Activated naive CD4-positive, alpha-beta T cell (primary cell): ENCODE data around the gene CTNNA3.
"Not testable (repeated sequence)": the region's sequence is repeated elsewhere in the genome, so short reads cannot be mapped to it uniquely, and the experiment has no call there.

Experiments
- DNase-seq, 4 experiments: peaks; one replicate each; lab custom pipeline; 2025; lab: John Stamatoyannopoulos, UW

CTNNA3 gene

DNA sequence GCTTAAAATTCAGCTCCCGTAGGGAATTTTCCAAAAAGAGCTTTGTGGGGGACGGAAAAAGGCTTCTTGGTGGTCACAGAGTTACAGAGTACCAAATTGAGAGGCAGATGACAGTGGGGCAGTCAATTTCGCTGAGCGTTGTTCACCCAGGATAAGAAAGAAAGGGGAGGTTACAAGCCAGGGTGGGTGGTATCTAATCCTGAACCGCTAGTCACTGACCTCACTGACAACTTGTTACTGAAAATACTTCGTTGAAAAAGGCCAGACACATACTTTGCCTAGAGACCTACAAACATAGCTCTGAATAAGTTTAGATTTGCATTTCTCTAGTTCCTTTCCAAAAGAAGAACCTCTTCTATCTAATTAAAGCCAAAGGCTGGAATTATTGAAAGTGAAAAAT, at the start of gene CTNNA3:
Gene CTNNA3 (minus strand): TSS at position 167 of the 400 bp plus-strand sequence.
- DNase-seq: no peak

DNA sequence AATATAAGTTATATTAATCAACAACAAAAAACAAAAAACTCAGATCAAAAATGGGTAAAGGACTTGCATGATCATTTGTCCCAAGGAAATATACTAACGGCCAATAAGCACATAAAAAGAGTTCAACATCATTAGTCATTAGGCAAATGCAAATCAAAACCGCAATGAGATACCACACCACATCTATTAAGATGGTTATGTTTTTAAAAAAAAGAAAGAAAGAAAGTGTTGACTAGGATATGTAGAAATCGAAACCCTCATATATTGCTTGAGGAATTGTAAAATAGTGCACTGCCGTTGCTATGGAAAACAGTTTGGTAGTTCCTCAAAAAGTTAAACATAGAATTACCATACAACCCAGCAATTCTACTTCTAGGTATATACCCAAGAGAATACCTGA, 39.4 kb upstream of the CTNNA3 start:
- no peak for DNase-seq

DNA sequence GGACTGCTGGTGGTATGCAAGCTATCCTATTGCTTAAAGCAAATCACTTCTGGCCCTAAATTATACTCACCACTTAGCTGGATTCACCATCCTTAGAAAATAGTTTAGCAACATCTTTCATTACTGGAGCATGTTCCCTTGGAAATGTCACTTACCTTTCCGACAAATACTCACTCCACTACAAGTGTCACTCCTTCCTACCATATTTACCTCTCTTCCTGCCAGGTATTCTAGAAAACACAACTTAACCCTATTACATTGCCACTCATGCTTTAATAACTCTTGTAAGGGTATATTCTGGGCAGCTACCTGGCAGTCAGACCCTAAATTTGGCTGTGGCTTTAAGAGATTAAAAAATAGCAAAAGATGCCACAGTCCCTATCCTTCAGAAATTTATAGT, 37.5 kb upstream of the CTNNA3 start:
- no peak for DNase-seq

DNA sequence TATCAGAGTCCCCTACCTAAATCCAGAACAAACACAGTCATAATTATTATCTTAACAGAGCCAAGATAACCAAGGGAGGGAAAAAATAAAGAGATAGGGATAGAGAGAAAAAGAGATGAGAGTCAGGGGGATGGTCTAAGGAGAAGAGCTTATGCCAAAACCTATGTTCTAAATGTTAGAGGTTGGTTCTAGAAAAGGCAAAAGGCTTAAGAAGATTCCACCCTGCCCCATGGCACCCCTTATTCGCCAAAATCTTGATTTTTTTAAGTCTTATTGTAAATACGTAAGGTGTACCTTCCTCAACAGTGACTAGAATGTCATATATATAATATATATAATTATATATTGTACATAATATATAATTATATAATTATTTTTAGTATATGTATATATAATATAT, 29.6 kb upstream of the CTNNA3 start:
- DNase-seq: no peak

DNA sequence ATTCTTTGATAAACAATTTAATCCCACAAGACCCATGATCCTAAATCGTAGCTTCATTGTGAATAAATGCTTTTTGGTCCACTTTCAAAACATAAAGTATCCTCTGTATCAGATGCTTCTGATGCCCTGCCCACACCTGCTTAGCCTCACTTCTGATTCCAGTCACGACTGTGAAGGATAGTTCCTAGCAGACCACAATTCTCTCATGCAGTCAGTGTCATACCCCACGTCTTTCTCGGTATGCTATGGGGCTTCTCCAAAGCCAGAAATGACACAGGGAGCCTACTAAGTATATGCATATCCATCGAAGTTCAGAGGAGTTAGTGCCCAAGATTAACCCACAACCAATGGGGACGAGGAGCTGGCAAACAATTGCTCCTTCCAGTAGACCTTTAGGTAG, 27.6 kb upstream of the CTNNA3 start:
- DNase-seq: no peak

DNA sequence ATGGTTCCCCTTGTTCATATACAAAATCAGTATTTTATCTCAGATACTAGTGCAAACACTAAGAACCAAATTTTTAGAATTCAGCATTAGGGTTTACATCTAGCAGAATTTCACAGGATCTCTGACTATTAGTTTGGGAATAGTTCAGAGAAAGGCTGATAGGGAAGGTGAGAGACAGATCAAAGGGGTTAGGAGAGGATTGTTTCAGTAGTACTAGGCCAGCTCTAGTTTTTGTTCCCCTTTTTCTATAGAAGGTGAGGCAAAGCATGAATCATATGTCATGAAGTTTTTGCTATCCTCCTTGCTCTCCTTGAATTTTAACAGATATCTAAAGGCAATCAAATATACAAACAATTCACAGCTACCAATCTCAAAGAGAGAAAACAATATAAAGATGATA, 26.1 kb upstream of the CTNNA3 start:
- DNase-seq: no peak

DNA sequence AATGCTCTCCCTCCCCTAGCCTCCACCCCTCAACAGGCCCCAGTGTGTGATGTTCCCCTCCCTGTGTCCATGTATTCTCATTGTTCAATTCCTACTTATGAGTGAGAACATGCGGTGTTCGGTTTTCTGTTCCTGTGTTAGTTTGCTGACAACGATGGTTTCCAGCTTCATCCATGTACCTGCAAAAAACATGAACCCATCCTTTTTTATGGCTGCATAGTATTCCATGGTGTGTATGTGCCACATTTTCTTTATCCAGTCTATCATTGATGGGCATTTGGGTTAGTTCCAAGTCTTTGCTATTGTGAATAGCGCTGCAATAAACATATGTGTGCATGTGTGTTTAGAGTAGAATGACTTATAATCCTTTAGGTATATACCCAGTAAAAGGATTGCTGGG, 20.5 kb upstream of the CTNNA3 start:
- not testable (repeated sequence) for DNase-seq

DNA sequence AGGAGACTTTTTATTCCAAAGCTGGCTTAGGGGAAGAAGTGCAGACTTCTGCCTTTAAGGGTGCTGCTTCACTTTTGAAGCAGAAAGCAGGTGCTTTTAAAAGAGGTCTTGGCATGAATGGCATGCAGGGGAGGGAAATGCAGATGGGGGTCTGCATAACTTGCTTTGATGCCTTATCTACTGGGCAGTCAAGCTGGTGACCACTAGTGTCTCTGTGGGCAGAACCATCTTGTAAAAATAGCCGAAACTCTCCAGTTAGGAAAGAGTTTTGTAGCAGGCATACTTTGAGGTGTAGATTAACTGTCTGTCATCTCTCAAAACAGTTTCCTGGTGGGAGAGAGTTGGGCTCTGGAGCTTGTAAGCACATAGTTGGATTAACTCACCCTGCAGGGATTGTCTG, 9.9 kb upstream of the CTNNA3 start:
- no peak for DNase-seq

DNA sequence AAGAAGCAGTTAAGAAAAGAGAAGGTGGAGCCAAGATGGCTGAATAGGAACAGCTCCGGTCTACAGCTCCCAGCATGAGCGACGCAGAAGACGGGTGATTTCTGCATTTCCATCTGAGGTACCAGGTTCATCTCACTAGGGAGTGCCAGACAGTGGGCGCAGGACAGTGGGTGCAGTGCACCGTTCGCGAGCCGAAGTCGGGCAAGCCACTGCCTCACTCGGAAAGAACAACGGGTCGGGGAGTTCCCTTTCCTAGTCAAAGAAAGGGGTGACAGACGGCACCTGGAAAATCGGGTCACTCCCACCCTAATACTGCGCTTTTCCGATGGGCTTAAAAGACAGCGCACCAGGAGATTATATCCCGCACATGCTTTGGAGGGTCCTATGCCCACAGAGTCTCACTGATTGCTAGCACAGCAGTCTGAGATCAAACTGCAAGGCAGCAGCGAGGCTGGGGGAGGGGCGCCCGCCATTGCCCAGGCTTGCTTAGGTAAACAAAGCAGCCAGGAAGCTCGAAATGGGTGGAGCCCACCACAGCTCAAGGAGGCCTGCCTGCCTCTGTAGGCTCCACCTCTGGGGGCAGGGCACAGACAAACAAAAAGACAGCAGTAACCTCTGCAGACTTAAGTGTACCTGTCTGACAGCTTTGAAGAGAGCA, 3.7 kb upstream of the CTNNA3 start:
- not testable (repeated sequence) for DNase-seq

DNA sequence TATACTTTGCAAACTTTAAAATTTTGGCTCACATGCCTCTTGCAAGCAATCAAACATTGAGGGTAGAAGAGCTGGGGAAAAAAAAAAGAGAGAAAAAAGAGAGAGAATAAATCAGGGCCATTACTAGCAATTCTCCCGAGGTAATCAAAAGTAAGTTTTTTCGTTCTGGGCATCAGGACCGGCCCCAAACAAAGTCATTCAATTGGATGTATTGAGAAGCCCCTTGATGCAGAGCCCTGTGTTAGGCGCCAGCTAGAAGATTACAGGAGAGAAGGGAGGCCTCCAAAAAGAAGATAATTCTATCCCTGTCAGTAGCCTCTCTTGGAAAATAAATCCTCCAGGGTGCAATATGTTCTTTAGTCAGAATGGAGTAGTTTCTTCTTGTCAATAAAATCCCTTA, 2.2 kb upstream of the CTNNA3 start:
- no peak for DNase-seq

DNA sequence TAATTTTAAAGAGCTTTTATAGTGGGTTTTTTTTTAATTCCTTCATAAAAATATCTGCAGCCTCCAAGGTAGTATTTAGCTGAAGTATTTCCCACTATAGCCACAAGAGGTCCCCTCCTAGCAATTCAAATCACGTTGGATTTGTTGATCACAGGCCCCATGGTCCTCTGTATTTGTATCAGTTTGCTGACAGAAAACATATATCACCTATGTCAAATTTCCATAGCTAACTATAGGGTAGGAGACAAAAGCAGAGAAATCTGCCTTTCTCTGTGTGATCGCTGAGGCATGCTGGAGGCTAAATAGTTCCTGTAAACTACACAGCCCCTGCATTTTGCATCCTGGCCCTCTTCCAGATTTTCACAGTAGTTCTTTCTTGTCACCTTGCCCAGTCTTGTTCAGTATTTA, 1.7 kb upstream of the CTNNA3 start:
- DNase-seq: no peak

DNA sequence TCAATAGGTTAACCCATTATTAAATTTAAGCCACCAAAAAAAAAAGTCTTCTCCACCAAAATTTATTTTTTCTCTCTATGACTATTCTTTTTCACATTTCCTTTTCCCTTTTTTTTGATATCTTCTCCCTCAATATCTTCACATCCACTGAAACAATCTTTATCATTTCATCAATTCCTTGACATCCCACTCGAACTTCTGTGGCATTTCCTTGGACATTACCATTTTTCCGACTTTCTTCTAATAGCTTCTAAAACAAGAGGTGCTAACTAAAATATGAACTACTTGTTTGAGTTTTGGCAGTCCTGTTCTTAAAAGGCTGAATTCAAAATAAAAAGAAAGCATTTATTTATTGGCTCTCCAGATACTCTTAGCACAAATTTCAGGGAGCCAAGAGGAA, 684 bp upstream of the CTNNA3 start:
- no peak for DNase-seq

DNA sequence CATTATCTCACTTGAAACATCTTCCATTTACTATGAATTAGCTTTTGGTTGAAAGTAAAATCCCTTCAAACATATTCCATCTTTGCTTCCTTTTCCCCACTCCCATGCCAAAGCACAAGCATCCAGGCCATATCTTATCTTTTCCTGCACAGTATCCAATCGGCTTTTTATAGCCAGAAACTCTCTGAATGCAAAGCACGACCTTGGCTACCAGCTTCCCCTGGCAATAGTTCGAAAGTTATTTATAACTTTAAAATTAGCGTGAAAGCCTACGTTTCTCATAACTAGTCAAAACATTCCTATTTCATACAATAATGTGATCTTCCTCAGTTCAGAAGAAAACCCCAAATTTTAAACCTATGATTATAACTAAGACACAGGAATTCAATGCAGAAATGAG, 440 bp downstream of the CTNNA3 start:
- DNase-seq: no peak

DNA sequence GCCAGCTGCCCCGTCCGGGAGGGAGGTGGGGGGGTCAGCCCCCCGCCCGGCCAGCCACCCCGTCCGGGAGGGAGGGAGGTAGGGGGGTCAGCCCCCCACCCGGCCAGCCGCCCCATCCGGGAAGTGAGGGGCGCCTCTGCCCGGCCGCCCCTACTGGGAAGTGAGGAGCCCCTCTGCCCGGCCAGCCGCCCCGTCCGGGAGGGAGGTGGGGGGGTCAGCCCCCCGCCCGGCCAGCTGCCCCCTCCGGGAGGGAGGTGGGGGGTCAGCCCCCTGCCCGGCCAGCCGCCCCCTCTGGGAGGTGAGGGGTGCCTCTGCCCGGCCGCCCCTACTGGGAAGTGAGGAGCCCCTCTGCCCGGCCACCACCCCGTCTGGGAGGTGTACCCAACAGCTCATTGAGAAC, 4.1 kb downstream of the CTNNA3 start:
- DNase-seq: not testable (repeated sequence)

DNA sequence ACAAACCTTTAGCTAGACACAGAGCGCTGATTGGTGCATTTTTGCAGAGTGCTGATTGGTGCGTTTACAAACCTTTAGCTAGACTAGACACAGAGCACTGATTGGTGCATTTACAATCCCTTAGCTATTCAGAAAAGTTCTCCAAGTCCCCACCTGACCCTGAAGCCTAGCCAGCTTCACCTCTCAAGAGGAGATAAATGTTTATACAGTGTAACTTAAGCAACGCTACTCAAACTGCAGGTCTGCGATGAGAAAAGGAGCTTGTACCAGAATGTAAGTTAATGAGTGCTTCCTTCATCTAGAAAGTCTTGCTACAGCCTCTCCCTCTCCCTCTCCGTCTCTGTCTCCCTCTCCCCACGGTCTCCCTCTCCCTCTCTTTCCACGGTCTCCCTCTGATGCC, 5.5 kb downstream of the CTNNA3 start:
- DNase-seq: not testable (repeated sequence)

DNA sequence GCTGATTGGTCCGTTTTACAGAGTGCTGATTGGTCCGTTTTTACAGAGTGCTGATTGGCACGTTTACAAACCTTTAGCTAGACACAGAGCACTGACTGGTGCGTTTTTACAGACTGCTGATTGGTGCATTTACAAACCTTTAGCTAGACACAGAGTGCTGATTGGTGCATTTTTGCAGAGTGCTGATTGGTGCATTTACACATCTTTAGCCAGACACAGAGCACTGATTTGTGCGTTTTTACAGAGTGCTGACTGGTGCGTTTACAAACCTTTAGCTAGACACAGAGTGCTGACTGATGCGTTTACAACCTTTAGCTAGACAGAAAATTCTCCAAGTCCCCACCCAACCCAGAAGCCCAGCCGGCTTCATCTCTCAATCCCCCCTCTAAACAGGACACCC, 11.9 kb downstream of the CTNNA3 start:
- DNase-seq: not testable (repeated sequence)

DNA sequence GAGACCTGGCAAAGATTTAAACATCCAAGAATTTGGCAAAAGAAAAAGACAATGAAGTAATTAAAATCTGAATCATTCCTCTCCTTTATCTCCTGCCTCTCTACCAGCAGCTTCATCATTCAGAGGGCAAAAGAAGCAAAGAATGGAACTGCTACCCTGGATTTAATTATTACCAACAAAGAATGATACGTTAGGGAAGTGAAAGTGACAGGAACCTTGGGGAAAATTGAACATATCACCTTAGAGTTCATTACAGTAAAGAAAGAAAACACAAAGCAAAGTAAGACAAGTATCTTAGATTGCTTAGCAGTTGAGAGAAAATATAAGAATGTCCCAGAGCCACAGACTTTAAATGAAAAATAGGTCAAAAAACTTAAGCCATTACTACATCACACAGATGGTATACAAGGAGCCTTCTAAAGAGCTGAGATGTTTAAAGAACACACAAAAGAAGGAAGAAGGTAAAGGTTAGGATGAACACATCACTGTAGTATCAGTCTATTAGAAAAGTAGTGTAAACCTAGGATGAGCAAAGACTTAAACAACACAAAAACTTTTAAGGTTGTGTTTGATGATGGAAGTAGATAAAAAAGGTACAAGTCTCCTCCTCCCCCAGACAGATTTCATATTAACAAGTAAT, 17.5 kb downstream of the CTNNA3 start:
- DNase-seq: no peak

DNA sequence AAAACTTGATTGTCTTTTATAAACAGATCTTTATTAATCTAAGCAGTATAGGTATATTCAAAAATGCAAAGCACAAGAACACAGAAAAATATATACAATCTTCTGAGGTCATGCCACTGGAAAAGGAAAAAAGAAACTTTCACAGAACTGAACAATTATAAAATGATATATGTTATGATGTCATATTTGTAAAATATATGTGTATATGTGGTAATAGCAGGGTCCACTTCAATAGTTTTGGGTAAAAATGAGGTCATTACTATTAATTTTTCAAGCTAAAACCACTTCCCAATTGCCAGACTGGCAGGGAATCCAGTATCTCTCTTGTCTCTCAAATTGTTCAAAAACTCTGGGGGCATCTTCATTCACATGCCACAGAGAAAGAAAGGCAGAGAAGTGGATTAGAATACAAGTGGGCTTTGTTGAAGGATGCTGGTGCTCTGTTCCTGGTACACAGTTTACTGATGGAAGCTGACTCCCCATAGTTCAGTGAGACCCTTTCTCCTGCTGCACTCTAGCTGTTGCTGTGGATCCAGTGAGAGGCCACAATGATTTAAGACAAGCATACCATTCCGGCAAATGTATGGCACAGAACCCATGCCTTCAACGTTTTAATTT, 19.7 kb downstream of the CTNNA3 start:
- DNase-seq: no peak

DNA sequence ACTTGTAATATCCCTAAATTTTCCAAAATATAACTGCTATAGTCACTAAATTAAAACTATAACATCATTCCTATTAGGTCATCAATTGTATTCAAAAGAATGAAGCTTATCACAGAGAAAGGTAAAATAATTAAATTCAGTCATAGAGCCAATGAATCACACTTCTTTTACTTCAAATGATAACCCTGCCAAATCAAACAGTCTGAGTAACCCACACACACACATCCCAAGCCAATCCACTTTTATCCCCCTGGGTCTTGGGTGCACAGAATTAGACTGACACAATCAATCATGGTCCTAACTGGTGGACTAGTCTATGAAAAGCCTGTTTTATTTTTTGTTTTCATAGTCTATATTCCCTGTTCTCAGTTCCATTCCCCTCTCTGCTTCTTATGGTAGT, 25.6 kb downstream of the CTNNA3 start:
- DNase-seq: no peak

DNA sequence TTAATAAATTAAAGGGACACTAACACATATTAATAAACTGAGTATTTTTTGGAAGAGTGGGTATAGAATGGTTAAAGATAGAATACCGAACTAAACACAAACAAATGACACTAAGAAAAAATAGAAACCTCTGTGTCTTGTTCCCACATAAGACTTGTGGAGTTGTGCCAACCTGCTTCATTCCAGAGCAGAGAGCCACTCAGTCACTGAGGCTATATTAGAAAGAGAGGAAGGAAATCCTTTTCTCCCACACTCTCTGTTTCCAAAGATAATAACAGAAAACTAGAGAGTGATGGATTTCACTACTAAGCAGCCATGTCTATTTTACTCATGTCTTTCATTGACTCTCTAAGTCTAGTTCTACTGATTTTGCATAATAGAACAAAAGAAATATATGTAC, 26.0 kb downstream of the CTNNA3 start:
- DNase-seq: no peak

DNA sequence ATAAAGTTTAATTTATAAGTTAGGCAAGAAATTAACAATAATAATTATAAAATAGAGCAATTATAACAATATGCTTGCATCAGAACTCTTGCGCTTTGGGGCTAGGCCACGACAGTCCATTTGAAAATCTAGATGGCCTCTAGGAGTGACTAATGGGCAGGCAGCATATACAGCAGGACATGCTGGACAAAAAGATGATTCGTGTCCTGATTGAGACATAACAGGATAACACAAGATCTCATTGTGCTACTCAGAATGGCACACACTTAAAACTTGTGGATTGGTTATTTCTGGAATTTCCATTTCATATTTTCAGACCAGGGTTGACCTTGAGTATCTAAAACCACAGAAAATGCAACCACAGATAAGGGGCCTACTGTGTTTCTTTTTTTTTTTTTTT, 27.5 kb downstream of the CTNNA3 start:
- DNase-seq: no peak

DNA sequence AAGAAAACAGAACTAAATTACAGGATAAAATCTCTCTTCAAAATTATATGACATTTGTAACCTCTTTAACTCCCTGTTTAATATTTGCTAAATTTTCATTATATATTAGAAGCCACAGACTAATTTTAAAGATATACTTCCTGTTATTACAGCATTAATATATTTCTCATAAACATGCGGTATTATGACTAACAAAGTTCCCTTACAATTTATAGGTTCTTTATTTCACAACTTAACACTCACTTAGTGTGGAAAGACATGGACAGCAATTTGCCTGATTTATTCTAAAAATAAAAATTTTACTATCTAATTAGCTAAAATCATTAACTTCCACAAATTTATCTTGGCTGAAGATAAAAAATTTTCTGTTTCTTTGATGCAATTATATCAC, 29.0 kb downstream of the CTNNA3 start:
- DNase-seq: no peak

DNA sequence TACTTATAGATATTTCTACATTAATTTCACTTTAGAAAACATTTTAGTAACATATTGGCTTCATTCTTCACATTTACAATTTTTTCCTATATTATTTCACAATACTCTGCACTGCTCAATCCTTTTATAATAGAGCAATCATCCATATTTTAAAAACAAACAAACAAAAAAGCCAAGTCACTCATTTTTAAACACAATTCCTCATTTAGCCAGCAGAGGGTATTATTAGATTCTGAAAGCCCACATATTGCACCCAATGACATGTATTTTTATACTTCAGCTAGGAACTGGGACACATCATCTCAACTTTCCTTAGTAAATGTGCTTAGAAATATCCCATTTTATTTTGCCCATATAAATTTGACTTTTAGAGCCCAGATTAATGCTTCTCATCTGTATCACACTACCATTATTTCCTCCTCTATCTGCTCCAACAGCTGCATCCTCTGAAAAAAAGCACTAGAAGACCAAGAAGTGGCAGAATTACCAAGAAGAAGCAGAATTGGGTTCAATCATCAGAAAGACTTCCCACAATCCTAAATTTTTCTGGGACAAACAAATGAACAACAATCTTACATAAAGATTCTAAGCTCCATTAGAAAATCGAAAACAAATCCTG, 29.5 kb downstream of the CTNNA3 start:
- no peak for DNase-seq
